GM12878 (cell line): ENCODE results near the gene AVL9.

ENCODE experiments used
- ATF3 ChIP-seq: IDR thresholded peaks from 2 replicates; pipeline ENCODE4 v1.6.1; 2011; ENCODE audit warnings: low read depth, mild to moderate bottlenecking, low read length, moderate library complexity, borderline replicate concordance; ENCODE audit errors: extremely low read depth
- BMI1 ChIP-seq: fragments of 450-650 bp; IDR thresholded peaks from 2 replicates; pipeline ENCODE4 v1.6.1; 2016; ENCODE audit warnings: mild to moderate bottlenecking, moderate library complexity, borderline replicate concordance
- CTCF ChIP-seq, 3 experiments: IDR thresholded peaks in 2 of 3; conservative IDR thresholded peaks in 1 of 3; 2 replicates each; pipeline ENCODE4 v1.5.1; 2011; ENCODE audit warnings: low read depth in 3 of 3, low read length in 3 of 3, mild to moderate bottlenecking in 3 of 3, control low read depth in 2 of 3, moderate library complexity in 2 of 3, inconsistent platforms in 1 of 3, mixed read lengths in 1 of 3; ENCODE audit not compliant: control insufficient read depth in 2 of 3, insufficient read depth in 1 of 3; ENCODE audit errors: extremely low read depth in 1 of 3
- EED ChIP-seq: sonication (generic); IDR thresholded peaks from 2 replicates; pipeline ENCODE4 v1.6.1; 2016; ENCODE audit warnings: antibody characterized with exemption, low read depth
- EP300 ChIP-seq, 2 experiments: fragments of 150-350 bp in 1 of 2; IDR thresholded peaks; 2 replicates each; pipeline ENCODE4 v1.6.1; 2011 to 2012; ENCODE audit warnings: low read depth in 2 of 2, low read length in 2 of 2, borderline replicate concordance in 1 of 2, improper control_type of control experiment in 1 of 2, inconsistent platforms in 1 of 2; ENCODE audit not compliant: control insufficient read depth in 1 of 2
- EZH2 ChIP-seq: IDR thresholded peaks from 2 replicates; pipeline ENCODE4 v1.6.1; 2012; ENCODE audit warnings: low read depth, mild to moderate bottlenecking, control low read depth, inconsistent platforms, low read length, borderline replicate concordance; ENCODE audit not compliant: control insufficient read depth
- NRF1 ChIP-seq: conservative IDR thresholded peaks from 2 replicates; pipeline ENCODE4 v1.6.1; 2011; ENCODE audit warnings: mild to moderate bottlenecking, low read depth, low read length, improper control_type of control experiment
- POLR2AphosphoS5 ChIP-seq: IDR thresholded peaks from 2 replicates; pipeline ENCODE4 v1.6.1; 2011; ENCODE audit warnings: mild to moderate bottlenecking, low read length, inconsistent platforms
- PRDM15 ChIP-seq: fragments of 450-650 bp; formaldehyde crosslinking; IDR thresholded peaks from 2 replicates; pipeline ENCODE4 v1.4.0; 2020; ENCODE audit warnings: mild to moderate bottlenecking, moderate library complexity
- RAD21 ChIP-seq: IDR thresholded peaks from 2 replicates; pipeline ENCODE4 v1.6.1; 2011; ENCODE audit warnings: mild to moderate bottlenecking, low read depth, low read length, moderate library complexity; ENCODE audit not compliant: insufficient read depth
- TARDBP ChIP-seq: IDR thresholded peaks from 2 replicates; pipeline ENCODE4 v1.6.1; 2016; ENCODE audit warnings: borderline replicate concordance
- ZBTB4 ChIP-seq: fragments of 450-650 bp; formaldehyde crosslinking; IDR thresholded peaks from 2 replicates; pipeline ENCODE4 v1.4.0; 2022; ENCODE audit warnings: mild to moderate bottlenecking, moderate library complexity

GRCh38 chr7:32539919-32540531 is 44.7 kb downstream of the AVL9 start:
- TF ChIP-seq POLR2AphosphoS5: no peak
- no peak for TF ChIP-seq NRF1
- TF ChIP-seq ATF3: no peak
- no peak for TF ChIP-seq EZH2
- no peak for TF ChIP-seq CTCF (IDR thresholded peaks at IDR 0.05 in 2 of 3, conservative IDR thresholded peaks at IDR 0.05 in 1 of 3; ENCODE audit: control insufficient read depth in 2 of 3, extremely low read depth in 1 of 3, insufficient read depth in 1 of 3, low read depth in 3 of 3, low read length in 3 of 3)
- TF ChIP-seq RAD21: no peak
- TF ChIP-seq PRDM15 (CRISPR knock-in tag): no peak
- TF ChIP-seq EP300 (IDR thresholded peaks at IDR 0.05; ENCODE audit: borderline replicate concordance in 1 of 2, control insufficient read depth in 1 of 2, low read depth in 2 of 2, low read length in 2 of 2): no peak
- no peak for TF ChIP-seq TARDBP
- TF ChIP-seq ZBTB4 (CRISPR knock-in tag): no peak
- no peak for TF ChIP-seq EED
- no peak for TF ChIP-seq BMI1
